CD8-positive, alpha-beta memory T cell (primary cell): ENCODE data around the gene ARHGAP25. TPM values are rescaled to one million over a fixed set of nuclear protein-coding genes. Genes with fewer than 3 reads are reported as not detected.
A peak's percentile ranks its signal among the peaks of the same experiment; 100 is the strongest.

Source experiments
- CTCF ChIA-PET: fragments of 350-600 bp; sonication (Branson Sonifier 250); formaldehyde crosslinking; loops from one replicate; lab custom pipeline; 2021; ENCODE audit warnings: antibody characterized with exemption; lab: Charles Lee
- POLR2A ChIA-PET: fragments of 350-600 bp; sonication (Branson Sonifier 250); formaldehyde crosslinking; loops from one replicate; lab custom pipeline; 2021; ENCODE audit warnings: antibody characterized with exemption; lab: Charles Lee
- DNase-seq, 5 donors: peaks; one replicate each; pipeline versions ENCODE4 v3.0.0 to v3.0.0-alpha.2; 2020 to 2022; ENCODE audit warnings: mixed read lengths in 1 of 5
- H3K27ac ChIP-seq: one replicate; pipeline ENCODE4 v1.7.0; 2013; ENCODE audit warnings: low read depth, mild to moderate bottlenecking, low read length, moderate library complexity
- H3K27me3 ChIP-seq: 2 replicates; pipeline ENCODE4 v1.7.0; 2013; ENCODE audit warnings: low read length, mild to moderate bottlenecking; ENCODE audit not compliant: insufficient read depth, poor library complexity, severe bottlenecking
- H3K36me3 ChIP-seq: 2 replicates; pipeline ENCODE4 v1.7.0; 2013; ENCODE audit warnings: mild to moderate bottlenecking, low read length, moderate library complexity; ENCODE audit not compliant: insufficient read depth
- H3K4me1 ChIP-seq: 2 replicates; pipeline ENCODE4 v1.7.0; 2013; ENCODE audit warnings: mild to moderate bottlenecking, low read length, moderate library complexity; ENCODE audit not compliant: insufficient read depth
- H3K4me3 ChIP-seq: 2 replicates; pipeline ENCODE4 v1.7.0; 2013; ENCODE audit warnings: mild to moderate bottlenecking, low read length
- H3K9me3 ChIP-seq: 2 replicates; pipeline ENCODE4 v1.7.0; 2013; ENCODE audit warnings: mild to moderate bottlenecking, low read length
- H3K27ac Mint-ChIP-seq, 8 donors: one replicate each; pipeline ENCODE4 v1.8.0; 2020 to 2021; ENCODE audit warnings: mixed read lengths in 8 of 8, mild to moderate bottlenecking in 6 of 8, inconsistent platforms in 3 of 8, moderate library complexity in 3 of 8
- H3K27me3 Mint-ChIP-seq, 2 donors: one replicate each; pipeline ENCODE4 v1.8.0; 2020 to 2021; ENCODE audit warnings: mixed read lengths in 2 of 2, mild to moderate bottlenecking in 1 of 2, moderate library complexity in 1 of 2
- H3K36me3 Mint-ChIP-seq, 3 donors: one replicate each; pipeline ENCODE4 v1.8.0; 2020 to 2021; ENCODE audit warnings: mixed read lengths in 3 of 3, inconsistent platforms in 1 of 3, mild to moderate bottlenecking in 1 of 3
- H3K4me1 Mint-ChIP-seq, 3 donors: one replicate each; pipeline ENCODE4 v1.8.0; 2020 to 2021; ENCODE audit warnings: mixed read lengths in 3 of 3, inconsistent platforms in 1 of 3, mild to moderate bottlenecking in 1 of 3
- H3K4me3 Mint-ChIP-seq, 7 donors: one replicate each; pipeline ENCODE4 v1.8.0; 2020 to 2021; ENCODE audit warnings: mixed read lengths in 7 of 7, mild to moderate bottlenecking in 6 of 7, moderate library complexity in 4 of 7, inconsistent platforms in 2 of 7
- H3K9me3 Mint-ChIP-seq, 5 donors: one replicate each; pipeline ENCODE4 v1.8.0; 2020 to 2022; ENCODE audit warnings: mixed read lengths in 5 of 5, mild to moderate bottlenecking in 3 of 5, moderate library complexity in 2 of 5, inconsistent platforms in 1 of 5
- polyA plus RNA-seq: library from polyadenylated mRNA; unstranded; fragments of 300-500 nt; fragmentation: Illumina TruSeq; gene quantifications from one replicate; pipeline ENCODE4 v1.2.3, GENCODE V29; 2021
- total RNA-seq, 2 experiments: library from RNA; stranded (reverse); gene quantifications; one replicate each; pipeline ENCODE4 v1.2.3, GENCODE V29; 2021

Gene ARHGAP25
- total and polyA plus RNA-seq, 3 experiments from 2014 or later: 74.7 to 200 (median 75.2) TPM

GRCh38 chr2:68770271-68771111 is 35.9 kb downstream of the ARHGAP25 start:
- no peaks in the 10 kb centered on the region for H3K27me3 ChIP-seq
- H3K9me3 Mint-ChIP-seq: peaks cover 0 to 1% (median 0%) of the 10 kb centered on the region in 5 donors
- peak overlapping the region; percentile 85 to 97 (median 94) for H3K4me3 Mint-ChIP-seq
- DNase-seq: no peak
- peak overlapping the region; percentile 32 for H3K4me3 ChIP-seq
- H3K36me3 ChIP-seq: peaks cover 9% of the 10 kb centered on the region
- POLR2A ChIA-PET: interaction anchor here (0.5 to 1.3 kb wide), 6 partner anchors 13 to 49 kb away, joined by 3 to 4 read pairs (median 3); no protein-coding TSS in a partner anchor
- no peaks in the 10 kb centered on the region for H3K9me3 ChIP-seq
- peak overlapping the region; percentile 34 for H3K27ac ChIP-seq
- CTCF ChIA-PET: interaction anchor here (0.6 to 6.8 kb wide), 11 partner anchors 16 to 155 kb away, joined by 3 to 110 read pairs (median 3); partner anchors contain the start of gene ARHGAP25
- H3K4me1 Mint-ChIP-seq: peaks cover 94 to 97% (median 94%) of the 10 kb centered on the region in 3 donors
- H3K27me3 Mint-ChIP-seq: peaks cover 0 to 4% of the 10 kb centered on the region in 2 donors
- H3K36me3 Mint-ChIP-seq: peaks cover 0 to 31% (median 7%) of the 10 kb centered on the region in 3 donors
- peak overlapping the region; percentile 91 to 100 (median 98) for H3K27ac Mint-ChIP-seq
- peaks cover 96% of the 10 kb centered on the region for H3K4me1 ChIP-seq

GRCh38 chr2:68771211-68771751 is 36.7 kb downstream of the ARHGAP25 start:
- POLR2A ChIA-PET: interaction anchor here (0.6 to 1.3 kb wide), 4 partner anchors 11 to 21 kb away, joined by 3 read pairs; no protein-coding TSS in a partner anchor
- Mint-ChIP-seq H3K27me3 (peaks cover 0 to 3% of the 10 kb centered on the region in 2 donors), H3K27ac (peak overlapping the region; percentile 91 to 100 (median 98)), H3K4me3 (peak overlapping the region; percentile 85 to 97 (median 94)), H3K9me3 (peaks cover 0 to 1% (median 0%) of the 10 kb centered on the region in 5 donors), H3K36me3 (peaks cover 7 to 39% (median 14%) of the 10 kb centered on the region in 3 donors), H3K4me1 (peaks cover 94 to 97% (median 94%) of the 10 kb centered on the region in 3 donors)
- H3K4me3 ChIP-seq: peak overlapping the region; percentile 32
- peaks cover 96% of the 10 kb centered on the region for H3K4me1 ChIP-seq
- H3K27me3 ChIP-seq: no peaks in the 10 kb centered on the region
- peak overlapping the region; percentile 34 for H3K27ac ChIP-seq
- CTCF ChIA-PET: interaction anchor here (0.6 to 6.8 kb wide), 9 partner anchors 11 to 291 kb away, joined by 3 to 110 read pairs (median 4); no protein-coding TSS in a partner anchor
- H3K9me3 ChIP-seq: no peaks in the 10 kb centered on the region
- peak in 2 of 5 donors; percentile 47 to 56 for DNase-seq
- peaks cover 9% of the 10 kb centered on the region for H3K36me3 ChIP-seq

DNA sequence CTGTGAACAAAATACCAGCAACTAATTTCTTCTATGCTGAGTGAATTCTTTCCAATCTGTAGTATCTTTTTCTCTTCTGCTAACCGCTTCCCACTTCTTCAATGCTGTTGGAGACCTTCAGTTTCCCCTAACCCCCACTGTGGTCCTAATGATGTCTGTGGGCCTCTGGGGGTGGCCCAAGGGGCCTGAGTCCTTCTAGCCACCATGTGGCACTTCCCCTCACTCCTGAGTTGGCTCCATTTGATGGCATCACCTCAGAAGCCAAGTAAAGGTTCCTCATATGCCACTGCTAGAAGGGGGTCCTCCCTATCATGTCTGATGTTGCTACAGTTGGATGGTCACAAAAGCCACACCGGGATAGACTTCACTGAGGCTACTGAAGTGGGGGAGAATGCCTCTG is 37.5 kb downstream of the ARHGAP25 start:
- Mint-ChIP-seq H3K36me3 (peaks cover 14 to 48% (median 22%) of the 10 kb centered on the region in 3 donors), H3K27me3 (no peaks in the 10 kb centered on the region), H3K27ac (peak overlapping the region; percentile 91 to 100 (median 98)), H3K4me1 (peaks cover 94 to 97% (median 94%) of the 10 kb centered on the region in 3 donors), H3K4me3 (peak overlapping the region; percentile 85 to 97 (median 94)), H3K9me3 (no peaks in the 10 kb centered on the region)
- CTCF ChIA-PET: interaction anchor here (1.0 to 6.8 kb wide), 7 partner anchors 10 to 153 kb away, joined by 3 to 110 read pairs (median 4); no protein-coding TSS in a partner anchor
- Histone ChIP-seq H3K27ac (no peak overlapping the region), H3K36me3 (peaks cover 17% of the 10 kb centered on the region), H3K4me3 (peak overlapping the region; percentile 23), H3K4me1 (peaks cover 96% of the 10 kb centered on the region), H3K27me3 (no peaks in the 10 kb centered on the region), H3K9me3 (no peaks in the 10 kb centered on the region)
- DNase-seq: no peak
- POLR2A ChIA-PET: no interaction called here

GRCh38 chr2:68774569-68775271 is 40.1 kb downstream of the ARHGAP25 start:
- CTCF ChIA-PET: interaction anchor here (0.7 to 5.4 kb wide), 8 partner anchors 9 to 311 kb away, joined by 3 to 95 read pairs (median 6); no protein-coding TSS in a partner anchor

GRCh38 chr2:68775272-68775842 is 40.7 kb downstream of the ARHGAP25 start:
- POLR2A ChIA-PET: interaction anchor here (1.1 to 4.3 kb wide), 4 partner anchors 9 to 53 kb away, joined by 4 to 22 read pairs (median 10); no protein-coding TSS in a partner anchor
- peaks cover 15 to 57% (median 33%) of the 10 kb centered on the region in 3 donors for H3K36me3 Mint-ChIP-seq

More at GRCh38 chr2:68774569-68775271, 40.1 kb downstream of the ARHGAP25 start:
- peaks cover 92% of the 10 kb centered on the region for H3K4me1 ChIP-seq
- Mint-ChIP-seq H3K4me3 (peak overlapping the region; percentile 91 to 97 (median 95)), H3K9me3 (no peaks in the 10 kb centered on the region), H3K27me3 (no peaks in the 10 kb centered on the region), H3K4me1 (peaks cover 86 to 91% (median 87%) of the 10 kb centered on the region in 3 donors), H3K36me3 (peaks cover 15 to 54% (median 32%) of the 10 kb centered on the region in 3 donors), H3K27ac (peak overlapping the region; percentile 90 to 100 (median 97))
- H3K9me3 ChIP-seq: no peaks in the 10 kb centered on the region
- peak overlapping the region; percentile 65 for H3K4me3 ChIP-seq
- POLR2A ChIA-PET: interaction anchor here (1.1 to 4.3 kb wide), 4 partner anchors 8 to 22 kb away, joined by 5 to 22 read pairs (median 10); no protein-coding TSS in a partner anchor
- DNase-seq: peak; percentile 43 to 74 (median 53)
- H3K27ac ChIP-seq: peak overlapping the region; percentile 71
- peaks cover 17% of the 10 kb centered on the region for H3K36me3 ChIP-seq
- H3K27me3 ChIP-seq: no peaks in the 10 kb centered on the region

GRCh38 chr2:68776124-68776523 is 41.5 kb downstream of the ARHGAP25 start:
- no peaks in the 10 kb centered on the region for H3K27me3 ChIP-seq
- Mint-ChIP-seq H3K27ac (peak overlapping the region; percentile 90 to 100 (median 97)), H3K9me3 (no peaks in the 10 kb centered on the region), H3K36me3 (peaks cover 15 to 64% (median 33%) of the 10 kb centered on the region in 3 donors), H3K4me3 (peak overlapping the region; percentile 91 to 97 (median 95)), H3K27me3 (no peaks in the 10 kb centered on the region), H3K4me1 (peaks cover 73 to 91% (median 86%) of the 10 kb centered on the region in 3 donors)
- peak overlapping the region; percentile 65 for H3K4me3 ChIP-seq
- CTCF ChIA-PET: interaction anchor here (1.0 to 5.4 kb wide), 16 partner anchors 8 to 167 kb away, joined by 3 to 95 read pairs (median 4); no protein-coding TSS in a partner anchor
- no peak for DNase-seq
- H3K36me3 ChIP-seq: peaks cover 17% of the 10 kb centered on the region
- H3K27ac ChIP-seq: peak overlapping the region; percentile 71
- H3K4me1 ChIP-seq: peaks cover 92% of the 10 kb centered on the region
- POLR2A ChIA-PET: interaction anchor here (0.6 to 4.3 kb wide), 5 partner anchors 10 to 54 kb away, joined by 3 to 22 read pairs (median 6); no protein-coding TSS in a partner anchor
- H3K9me3 ChIP-seq: no peaks in the 10 kb centered on the region

More at GRCh38 chr2:68775272-68775842, 40.7 kb downstream of the ARHGAP25 start:
- Mint-ChIP-seq H3K27me3 (no peaks in the 10 kb centered on the region), H3K9me3 (no peaks in the 10 kb centered on the region), H3K27ac (peak overlapping the region; percentile 90 to 100 (median 97)), H3K4me3 (peak overlapping the region; percentile 91 to 97 (median 95)), H3K4me1 (peaks cover 80 to 91% (median 86%) of the 10 kb centered on the region in 3 donors)
- CTCF ChIA-PET: interaction anchor here (1.0 to 5.4 kb wide), 15 partner anchors 7 to 312 kb away, joined by 3 to 95 read pairs (median 6); no protein-coding TSS in a partner anchor
- Histone ChIP-seq H3K9me3 (no peaks in the 10 kb centered on the region), H3K4me1 (peaks cover 92% of the 10 kb centered on the region), H3K4me3 (peak overlapping the region; percentile 65), H3K36me3 (peaks cover 17% of the 10 kb centered on the region), H3K27me3 (no peaks in the 10 kb centered on the region), H3K27ac (peak overlapping the region; percentile 71)
- DNase-seq: no peak
